ENCODE measurements around the gene HIBCH. TPM values are rescaled to one million over a fixed set of nuclear protein-coding genes. Genes with fewer than 3 reads are reported as not detected.
A peak's percentile ranks its signal among the peaks of the same experiment; 100 is the strongest.

The HIBCH gene
- total RNA-seq, 2 donors from 2014 or later, result 30.8 to 46.7 TPM

DNA sequence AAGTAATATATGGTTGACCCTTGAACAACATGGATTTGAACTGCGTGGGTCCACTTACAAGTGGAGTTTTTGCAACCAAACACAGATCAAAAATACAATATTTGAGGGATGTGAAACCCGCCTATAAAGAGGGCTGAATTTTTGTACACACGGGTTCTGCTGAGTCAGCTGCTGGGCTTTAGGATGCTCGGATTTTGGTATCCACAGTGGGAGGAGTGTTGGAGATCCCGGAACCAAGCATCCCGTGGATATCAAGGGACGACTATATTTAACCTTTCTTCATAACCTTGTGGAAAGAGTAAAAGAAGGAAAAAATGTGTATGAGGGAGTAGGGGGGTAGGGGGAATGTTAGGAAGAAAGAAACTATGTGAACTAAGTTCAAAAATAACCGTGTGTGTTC is 13.8 kb upstream of the HIBCH start:
- Mint-ChIP-seq H3K4me1 (peaks cover 8% of the 10 kb centered on the region), H3K4me3 (no peak overlapping the region), H3K27ac (no peak overlapping the region), H3K36me3 (ENCODE audit: low read depth) (no peaks in the 10 kb centered on the region), H3K27me3 (ENCODE audit: insufficient read depth) (peaks cover 4% of the 10 kb centered on the region), H3K9me3 (no peaks in the 10 kb centered on the region)
- Histone ChIP-seq H3K9me3 (ENCODE audit: control insufficient read depth, low read length) (no peaks in the 10 kb centered on the region), H3K4me1 (ENCODE audit: control insufficient read depth, insufficient read depth, low read length) (no peaks in the 10 kb centered on the region), H3K4me3 (ENCODE audit: low read length) (no peak overlapping the region), H3K9ac (ENCODE audit: extremely low read depth, low read length, poor library complexity, severe bottlenecking) (no peak overlapping the region), H3K36me3 (ENCODE audit: control insufficient read depth, insufficient read depth, low read length) (no peaks in the 10 kb centered on the region), H3K27ac (ENCODE audit: low read depth, low read length) (no peak overlapping the region), H3K27me3 (ENCODE audit: control insufficient read depth, insufficient read depth, low read length, poor library complexity, severe bottlenecking) (no peaks in the 10 kb centered on the region)
- 91 to 97% methylated on average over 5 to 8 of the region's 8 CpGs for WGBS, 2 experiments (ENCODE audit: insufficient coverage in 1 of 2, insufficient read length in 1 of 2)
- DNase-seq, result no peak
- TF ChIP-seq, protein P1, sequence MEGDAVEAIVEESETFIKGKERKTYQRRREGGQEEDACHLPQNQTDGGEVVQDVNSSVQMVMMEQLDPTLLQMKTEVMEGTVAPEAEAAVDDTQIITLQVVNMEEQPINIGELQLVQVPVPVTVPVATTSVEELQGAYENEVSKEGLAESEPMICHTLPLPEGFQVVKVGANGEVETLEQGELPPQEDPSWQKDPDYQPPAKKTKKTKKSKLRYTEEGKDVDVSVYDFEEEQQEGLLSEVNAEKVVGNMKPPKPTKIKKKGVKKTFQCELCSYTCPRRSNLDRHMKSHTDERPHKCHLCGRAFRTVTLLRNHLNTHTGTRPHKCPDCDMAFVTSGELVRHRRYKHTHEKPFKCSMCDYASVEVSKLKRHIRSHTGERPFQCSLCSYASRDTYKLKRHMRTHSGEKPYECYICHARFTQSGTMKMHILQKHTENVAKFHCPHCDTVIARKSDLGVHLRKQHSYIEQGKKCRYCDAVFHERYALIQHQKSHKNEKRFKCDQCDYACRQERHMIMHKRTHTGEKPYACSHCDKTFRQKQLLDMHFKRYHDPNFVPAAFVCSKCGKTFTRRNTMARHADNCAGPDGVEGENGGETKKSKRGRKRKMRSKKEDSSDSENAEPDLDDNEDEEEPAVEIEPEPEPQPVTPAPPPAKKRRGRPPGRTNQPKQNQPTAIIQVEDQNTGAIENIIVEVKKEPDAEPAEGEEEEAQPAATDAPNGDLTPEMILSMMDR (conservative IDR thresholded peaks at IDR 0.05), result no peak

DNA sequence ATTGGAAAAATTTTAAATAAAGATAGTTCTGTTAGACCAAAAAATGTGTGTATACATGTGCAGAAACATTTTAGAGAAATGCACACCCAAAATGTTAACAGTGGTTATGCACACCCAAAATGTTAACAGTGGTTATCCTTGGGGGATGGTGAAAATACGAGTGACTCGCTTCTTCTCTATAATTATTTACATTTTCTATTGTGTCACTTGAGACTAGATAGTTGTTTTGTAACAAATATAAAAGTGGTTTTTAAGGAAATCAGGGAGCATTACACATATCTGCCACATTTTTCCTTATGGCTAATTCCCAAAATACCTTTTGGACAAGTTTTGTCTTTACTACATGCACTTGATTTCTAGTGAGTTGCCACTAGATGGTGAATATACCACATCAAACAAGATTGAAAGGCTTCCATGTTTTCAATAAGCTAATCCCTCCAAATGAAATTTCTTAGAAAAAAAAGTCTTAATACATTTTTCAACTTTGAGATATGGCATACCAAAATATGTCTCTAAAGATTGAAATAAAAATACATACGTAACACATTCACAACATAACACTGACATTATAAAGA is 9.0 kb upstream of the HIBCH start:
- Mint-ChIP-seq H3K4me3 (no peak overlapping the region), H3K9me3 (no peaks in the 10 kb centered on the region), H3K4me1 (no peaks in the 10 kb centered on the region), H3K36me3 (ENCODE audit: low read depth) (no peaks in the 10 kb centered on the region), H3K27ac (no peak overlapping the region), H3K27me3 (ENCODE audit: insufficient read depth) (peaks cover 7% of the 10 kb centered on the region)
- Histone ChIP-seq H3K4me3 (ENCODE audit: low read length) (no peak overlapping the region), H3K4me1 (ENCODE audit: control insufficient read depth, insufficient read depth, low read length) (no peaks in the 10 kb centered on the region), H3K36me3 (ENCODE audit: control insufficient read depth, insufficient read depth, low read length) (no peaks in the 10 kb centered on the region), H3K27ac (ENCODE audit: low read depth, low read length) (no peak overlapping the region), H3K9me3 (ENCODE audit: control insufficient read depth, low read length) (no peaks in the 10 kb centered on the region), H3K9ac (ENCODE audit: extremely low read depth, low read length, poor library complexity, severe bottlenecking) (no peak overlapping the region), H3K27me3 (ENCODE audit: control insufficient read depth, insufficient read depth, low read length, poor library complexity, severe bottlenecking) (no peaks in the 10 kb centered on the region)
- whole genome bisulfite sequencing, 2 experiments (ENCODE audit: insufficient coverage in 1 of 2, insufficient read length in 1 of 2), result 89% methylated on average over 1 of the region's 3 CpGs; no CpG with 5 or more reads in 1 of the 2 experiments
- no peak for DNase-seq
- TF ChIP-seq, protein P1 (conservative IDR thresholded peaks at IDR 0.05), result peak; percentile 42

DNA sequence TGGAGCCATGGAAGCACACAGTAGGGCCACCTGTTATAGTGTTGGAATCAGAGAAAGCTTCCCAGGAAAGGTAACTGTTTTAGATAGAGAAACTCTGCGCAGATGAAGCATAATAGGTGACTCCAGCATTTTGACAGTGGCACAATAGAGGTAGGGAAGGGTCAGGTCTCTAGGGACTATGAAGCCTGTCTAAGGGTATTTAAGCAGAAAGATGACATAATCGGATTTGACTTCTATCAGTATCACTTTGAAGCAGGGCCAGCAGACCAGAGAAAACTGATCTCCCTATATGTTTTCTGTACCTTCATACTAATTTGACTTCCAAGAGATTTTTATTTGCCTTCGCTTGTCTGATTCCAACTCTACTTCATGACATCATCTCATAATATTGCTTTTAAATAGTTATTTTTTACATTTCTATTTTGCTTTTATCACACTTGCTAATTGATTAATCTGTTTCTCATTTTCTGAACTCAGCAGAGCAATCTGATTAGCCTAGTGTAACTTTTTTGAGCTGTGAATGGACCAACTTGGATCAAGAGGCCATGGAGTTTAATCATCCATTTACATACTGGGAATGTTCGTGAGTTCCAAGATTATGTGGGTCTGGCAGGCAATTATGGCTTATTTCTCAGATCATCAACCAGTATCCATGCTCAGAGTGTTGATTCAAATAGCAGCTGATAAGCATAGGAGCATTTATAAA is 8.4 kb upstream of the HIBCH start:
- no peak overlapping the region for H3K27ac ChIP-seq (ENCODE audit: low read depth, low read length)
- DNase-seq, result no peak
- no peak overlapping the region for H3K4me3 ChIP-seq (ENCODE audit: low read length)
- TF ChIP-seq, protein P1 (conservative IDR thresholded peaks at IDR 0.05), result no peak
- no peaks in the 10 kb centered on the region for H3K4me1 Mint-ChIP-seq
- H3K36me3 Mint-ChIP-seq (ENCODE audit: low read depth), result no peaks in the 10 kb centered on the region
- no peak overlapping the region for H3K4me3 Mint-ChIP-seq
- no peaks in the 10 kb centered on the region for H3K4me1 ChIP-seq (ENCODE audit: control insufficient read depth, insufficient read depth, low read length)
- no peaks in the 10 kb centered on the region for H3K9me3 ChIP-seq (ENCODE audit: control insufficient read depth, low read length)
- H3K27ac Mint-ChIP-seq, result no peak overlapping the region
- no peaks in the 10 kb centered on the region for H3K9me3 Mint-ChIP-seq
- H3K9ac ChIP-seq (ENCODE audit: extremely low read depth, low read length, poor library complexity, severe bottlenecking), result no peak overlapping the region
- no peaks in the 10 kb centered on the region for H3K27me3 ChIP-seq (ENCODE audit: control insufficient read depth, insufficient read depth, low read length, poor library complexity, severe bottlenecking)
- peaks cover 7% of the 10 kb centered on the region for H3K27me3 Mint-ChIP-seq (ENCODE audit: insufficient read depth)
- WGBS, 2 experiments (ENCODE audit: insufficient coverage in 1 of 2, insufficient read length in 1 of 2), result 85 to 86% methylated on average over 3 to 4 of the region's 4 CpGs
- H3K36me3 ChIP-seq (ENCODE audit: control insufficient read depth, insufficient read depth, low read length), result no peaks in the 10 kb centered on the region
